Ascending aorta (tissue), 2 donors: Measurements from ENCODE around the gene FAM221B. TPM values are rescaled to one million over a fixed set of nuclear protein-coding genes. Genes with fewer than 3 reads are reported as not detected.

Experiments
- DNase-seq, 2 donors: peaks; one replicate each; pipeline ENCODE4 v3.0.0-alpha.2; 2019; ENCODE audit warnings: low spot score in 2 of 2
- H3K27ac ChIP-seq, 2 donors: fragments of 200-600 bp; sonication (generic); one replicate each; pipeline ENCODE4 v1.5.1; 2016 to 2017; ENCODE audit warnings: mild to moderate bottlenecking in 1 of 2
- H3K27me3 ChIP-seq: fragments of 200-600 bp; sonication (generic); one replicate; pipeline ENCODE4 v1.5.1; 2017
- H3K36me3 ChIP-seq, 2 donors: fragments of 200-600 bp; sonication (generic); one replicate each; pipeline ENCODE4 v1.5.1; 2016
- H3K4me1 ChIP-seq, 2 donors: fragments of 200-600 bp; sonication (generic); one replicate each; pipeline ENCODE4 v1.5.1; 2016 to 2017; ENCODE audit warnings: mild to moderate bottlenecking in 1 of 2
- H3K4me3 ChIP-seq, 2 donors: fragments of 200-600 bp; sonication (generic); one replicate each; pipeline ENCODE4 v1.5.1; 2016 to 2017; ENCODE audit warnings: mild to moderate bottlenecking in 1 of 2
- H3K9me3 ChIP-seq, 2 donors: fragments of 200-600 bp; sonication (generic); one replicate each; pipeline ENCODE4 v1.5.1; 2016
- CTCF ChIP-seq, 3 experiments: fragments of 200-600 bp in 2 of 3; fragments of 450-650 bp in 1 of 3; sonication (generic) in 2 of 3; IDR thresholded peaks; one replicate each; pipeline ENCODE4 v1.5.1; 2016 to 2019; ENCODE audit warnings: antibody characterized with exemption in 3 of 3, mild to moderate bottlenecking in 1 of 3, moderate library complexity in 1 of 3
- intact Hi-C: fragments of 100-400 bp; cut with DNase I; formaldehyde crosslinking; loops from one replicate; pipeline ENCODE4 v1.15.1; 2023
- total RNA-seq: library from RNA; depleted of rRNA; stranded (reverse); fragments of >200 nt; gene quantifications from one replicate; pipeline ENCODE4 v1.1.0, GENCODE V29; 2016

Gene FAM221B
- total RNA-seq, 1 donor from 2014 or later: not detected

GRCh38 chr9:35856206-35856605, 27.7 kb upstream of the FAM221B start:
- intact Hi-C loops: no loop called here
- H3K27ac ChIP-seq: no peak overlapping the region
- no peaks in the 10 kb centered on the region for H3K27me3 ChIP-seq
- DNase-seq: no peak
- no peak for TF ChIP-seq CTCF (IDR thresholded peaks at IDR 0.05)
- H3K9me3 ChIP-seq: no peaks in the 10 kb centered on the region
- no peaks in the 10 kb centered on the region for H3K4me1 ChIP-seq
- peaks cover 10 to 12% of the 10 kb centered on the region in 2 donors for H3K36me3 ChIP-seq
- H3K4me3 ChIP-seq: no peak overlapping the region

DNA sequence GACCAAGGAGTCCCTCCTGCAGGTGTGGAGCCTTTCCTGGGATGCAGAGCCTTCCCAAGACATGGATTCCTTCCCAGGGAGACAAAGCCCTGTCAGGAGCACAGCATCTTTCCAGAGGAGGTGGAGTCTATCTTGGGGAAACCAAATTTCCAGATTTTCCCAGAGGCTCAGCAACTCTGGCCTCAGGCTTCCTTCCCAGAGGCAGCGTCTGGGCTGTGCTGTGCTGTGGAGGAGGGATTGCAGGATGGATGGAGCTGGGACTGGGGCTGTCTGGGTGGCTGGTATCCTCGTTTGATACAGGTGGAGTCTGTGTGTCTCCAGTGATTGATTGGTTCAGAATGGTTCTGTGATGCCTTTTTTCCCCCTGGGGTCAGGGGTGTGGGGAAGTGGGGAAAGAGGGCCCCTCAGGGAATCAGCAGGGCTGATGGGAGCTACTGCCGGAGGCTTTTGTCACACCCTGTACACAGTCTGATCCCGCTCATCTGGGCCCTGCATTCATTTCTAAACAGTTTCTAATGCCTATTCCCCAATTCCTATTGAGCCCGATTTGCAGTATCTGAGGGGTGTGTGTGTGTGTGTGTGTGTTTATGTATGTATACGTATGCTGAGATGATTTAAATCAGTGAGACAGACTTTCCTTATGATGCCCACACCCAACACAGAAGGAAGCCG, 25.7 kb upstream of the FAM221B start:
- H3K36me3 ChIP-seq: peaks cover 10 to 18% of the 10 kb centered on the region in 2 donors
- H3K27me3 ChIP-seq: no peaks in the 10 kb centered on the region
- peak in 1 of 2 donors; percentile 33 for DNase-seq
- intact Hi-C loops: no loop called here
- TF ChIP-seq CTCF (IDR thresholded peaks at IDR 0.05): no peak
- H3K4me1 ChIP-seq: no peaks in the 10 kb centered on the region
- no peak overlapping the region for H3K4me3 ChIP-seq
- no peak overlapping the region for H3K27ac ChIP-seq
- no peaks in the 10 kb centered on the region for H3K9me3 ChIP-seq

DNA sequence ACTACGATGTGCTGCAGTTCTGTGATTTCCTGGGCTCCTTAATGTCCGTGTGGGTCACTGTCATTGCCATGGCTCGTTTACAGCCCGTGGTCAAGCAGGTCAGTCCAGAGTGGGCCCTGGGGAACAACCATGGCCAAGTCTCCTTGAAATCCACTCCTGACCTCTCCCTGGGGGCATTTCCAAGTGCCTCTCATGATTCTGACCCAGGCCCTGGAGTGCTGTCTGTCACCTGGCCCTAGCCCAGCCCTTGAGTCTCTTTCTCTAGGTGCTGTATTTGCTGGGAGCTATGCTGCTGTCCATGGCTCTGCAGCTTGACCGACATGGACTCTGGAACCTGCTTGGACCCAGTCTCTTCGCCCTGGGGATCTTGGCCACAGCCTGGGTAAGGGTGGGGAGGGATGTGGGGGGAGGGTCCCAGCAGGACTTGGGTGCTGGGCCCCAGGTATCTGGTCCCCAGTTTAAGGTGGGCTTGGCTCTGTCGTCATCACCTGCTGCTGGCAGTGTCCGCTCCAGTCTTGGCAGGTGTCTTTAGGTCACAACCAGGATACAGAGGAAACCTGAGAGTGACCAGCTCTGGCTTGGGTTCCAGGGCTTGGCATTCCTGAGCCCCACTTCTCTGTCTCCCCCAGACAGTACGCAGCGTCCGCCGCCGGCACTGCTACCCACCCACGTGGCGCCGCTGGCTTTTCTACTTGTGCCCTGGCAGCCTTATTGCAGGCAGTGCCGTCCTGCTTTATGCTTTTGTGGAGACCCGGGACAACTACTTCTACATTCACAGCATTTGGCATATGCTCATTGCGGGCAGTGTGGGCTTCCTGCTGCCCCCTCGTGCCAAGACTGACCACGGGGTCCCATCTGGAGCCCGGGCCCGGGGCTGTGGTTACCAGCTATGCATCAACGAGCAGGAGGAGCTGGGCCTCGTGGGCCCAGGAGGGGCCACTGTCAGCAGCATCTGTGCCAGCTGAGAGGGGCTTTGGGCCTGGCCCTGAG, 24.6 kb upstream of the FAM221B start:
- Histone ChIP-seq H3K9me3 (no peaks in the 10 kb centered on the region), H3K4me1 (no peaks in the 10 kb centered on the region), H3K27ac (no peak overlapping the region), H3K4me3 (no peak overlapping the region), H3K36me3 (peaks cover 10 to 18% of the 10 kb centered on the region in 2 donors), H3K27me3 (no peaks in the 10 kb centered on the region)
- intact Hi-C loops: no loop called here
- no peak for TF ChIP-seq CTCF (IDR thresholded peaks at IDR 0.05)
- DNase-seq: peak in 1 of 2 donors; percentile 60

GRCh38 chr9:35852267-35852815, 23.8 kb upstream of the FAM221B start:
- Histone ChIP-seq H3K36me3 (peaks cover 10 to 20% of the 10 kb centered on the region in 2 donors), H3K27ac (no peak overlapping the region), H3K4me1 (peaks cover 0 to 8% of the 10 kb centered on the region in 2 donors), H3K27me3 (no peaks in the 10 kb centered on the region), H3K4me3 (no peak overlapping the region), H3K9me3 (no peaks in the 10 kb centered on the region)
- intact Hi-C loops: no loop called here
- DNase-seq: peak in 1 of 2 donors; percentile 34
- no peak for TF ChIP-seq CTCF (IDR thresholded peaks at IDR 0.05)

DNA sequence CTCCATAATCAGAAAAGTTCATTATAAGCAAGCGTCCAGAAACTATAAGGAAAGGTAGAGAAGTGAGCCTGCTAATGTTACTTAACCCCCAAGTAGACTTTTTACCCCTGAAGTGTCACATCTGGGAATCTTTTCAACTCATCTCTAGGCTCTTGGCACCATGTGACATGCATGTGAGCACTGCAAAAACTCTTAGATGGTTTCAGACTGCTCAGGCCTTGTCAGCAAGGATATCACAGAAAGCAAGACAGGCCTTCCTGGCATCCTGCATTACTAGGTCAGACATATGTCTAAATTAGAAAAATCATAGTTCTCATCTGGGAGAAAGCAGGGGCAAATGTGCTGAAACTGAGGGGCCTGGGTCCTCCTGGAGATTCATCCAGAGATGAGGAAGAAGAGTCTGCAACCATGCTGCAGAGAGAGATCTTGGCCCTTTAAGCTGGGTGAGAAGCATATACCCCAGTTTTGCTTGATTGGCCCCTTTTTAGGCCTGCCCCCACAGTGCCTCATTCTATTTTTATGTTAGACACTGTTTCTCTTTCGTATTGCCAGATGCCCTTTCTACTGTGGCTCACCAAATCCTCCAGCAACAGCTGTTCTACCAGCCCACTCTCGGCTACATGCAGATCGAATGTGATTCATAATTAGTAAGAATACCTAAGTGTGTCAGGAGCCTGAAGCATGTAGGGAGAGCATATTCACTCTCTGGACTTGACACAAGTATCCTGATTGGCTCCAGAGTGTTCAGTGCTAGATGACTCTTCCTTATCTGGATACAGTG, 19.4 kb upstream of the FAM221B start:
- Histone ChIP-seq H3K9me3 (no peaks in the 10 kb centered on the region), H3K4me3 (no peak overlapping the region), H3K4me1 (peaks cover 0 to 26% of the 10 kb centered on the region in 2 donors), H3K27me3 (no peaks in the 10 kb centered on the region), H3K36me3 (peaks cover 9 to 21% of the 10 kb centered on the region in 2 donors), H3K27ac (peak overlapping the region; percentile 49 to 64)
- no peak for DNase-seq
- no peak for TF ChIP-seq CTCF (IDR thresholded peaks at IDR 0.05)
- intact Hi-C loops: no loop called here
